WTC11 (cell line): ENCODE measurements around the gene CCL2. TPM values are rescaled to one million over a fixed set of nuclear protein-coding genes. Genes with fewer than 3 reads are reported as not detected.

Experiments used
- ATAC-seq: fragments of 200-7000 bp; cut with Tn5 transposase; 2 replicates; pipeline ENCODE4 v1.10.0; 2021; ENCODE audit warnings: mild to moderate bottlenecking, moderate library complexity
- CTCF ChIA-PET: fragments of 300-600 bp; sonication (Branson Sonifier 250); formaldehyde crosslinking; loops from one replicate; lab custom pipeline; 2021; ENCODE audit warnings: antibody characterized with exemption; lab: Charles Lee
- POLR2A ChIA-PET: fragments of 350-600 bp; sonication (Branson Sonifier 250); formaldehyde crosslinking; loops from one replicate; lab custom pipeline; 2021; ENCODE audit warnings: antibody characterized with exemption; lab: Charles Lee
- DNase-seq: peaks from one replicate; pipeline ENCODE4 v3.0.0; 2021; ENCODE audit warnings: low spot score
- H3K27ac Mint-ChIP-seq: 2 replicates; pipeline ENCODE4 v1.8.0; 2021; ENCODE audit warnings: mixed read lengths
- H3K27me3 Mint-ChIP-seq: 2 replicates; pipeline ENCODE4 v1.8.0; 2021; ENCODE audit warnings: low read depth, mild to moderate bottlenecking, moderate library complexity, mixed read lengths
- H3K36me3 Mint-ChIP-seq: 2 replicates; pipeline ENCODE4 v1.8.0; 2021; ENCODE audit warnings: mixed read lengths
- H3K4me1 Mint-ChIP-seq: 2 replicates; pipeline ENCODE4 v1.8.0; 2022; ENCODE audit warnings: mixed read lengths
- H3K4me3 Mint-ChIP-seq: 2 replicates; pipeline ENCODE4 v1.8.0; 2021; ENCODE audit warnings: mild to moderate bottlenecking, moderate library complexity, mixed read lengths
- H3K9me3 Mint-ChIP-seq: 2 replicates; pipeline ENCODE4 v1.8.0; 2021; ENCODE audit warnings: mixed read lengths
- CBFB ChIP-seq: sonication (generic); formaldehyde crosslinking; IDR thresholded peaks from 2 replicates; pipeline ENCODE4 v1.8.1; 2022; ENCODE audit warnings: mild to moderate bottlenecking, low read depth, missing genetic modification reagents
- CREM ChIP-seq: sonication (generic); formaldehyde crosslinking; IDR thresholded peaks from 2 replicates; pipeline ENCODE4 v1.8.1; 2022; ENCODE audit warnings: mild to moderate bottlenecking, missing genetic modification reagents, moderate library complexity
- GABPB1 ChIP-seq: sonication (generic); formaldehyde crosslinking; IDR thresholded peaks from 2 replicates; pipeline ENCODE4 v1.8.1; 2023; ENCODE audit warnings: mild to moderate bottlenecking, missing genetic modification reagents
- NFATC4 ChIP-seq: fragments of 250-450 bp; sonication (Bioruptor Pico); IDR thresholded peaks from 2 replicates; pipeline ENCODE4 v1.9.0; 2021; ENCODE audit warnings: mild to moderate bottlenecking
- TEAD1 ChIP-seq: sonication (generic); formaldehyde crosslinking; IDR thresholded peaks from 2 replicates; pipeline ENCODE4 v1.8.0; 2022; ENCODE audit warnings: mild to moderate bottlenecking, missing genetic modification reagents
- total RNA-seq: library from RNA; stranded (reverse); gene quantifications from 3 replicates; pipeline ENCODE4 v1.2.3, GENCODE V29; 2021
- TF ChIP-seq, protein P1 (sequence below): fragments of 250-450 bp; sonication (Bioruptor Pico); IDR thresholded peaks from 2 replicates; pipeline ENCODE4 v2.1.2; 2022; ENCODE audit warnings: mild to moderate bottlenecking, moderate library complexity
- TF ChIP-seq, protein P2 (sequence below): sonication (generic); formaldehyde crosslinking; IDR thresholded peaks from 2 replicates; pipeline ENCODE4 v1.8.0; 2022; ENCODE audit warnings: missing genetic modification reagents
- TF ChIP-seq, protein P3 (sequence below): sonication (generic); formaldehyde crosslinking; IDR thresholded peaks from 2 replicates; pipeline ENCODE4 v1.8.1; 2023; ENCODE audit warnings: mild to moderate bottlenecking, moderate library complexity, missing genetic modification reagents
- TF ChIP-seq, protein P4 (sequence below): sonication (generic); formaldehyde crosslinking; IDR thresholded peaks from 2 replicates; pipeline ENCODE4 v1.8.1; 2022; ENCODE audit warnings: mild to moderate bottlenecking, missing genetic modification reagents, moderate library complexity, borderline replicate concordance
- TF ChIP-seq, protein P5 (sequence below): sonication (generic); formaldehyde crosslinking; IDR thresholded peaks from 2 replicates; pipeline ENCODE4 v1.8.1; 2023; ENCODE audit warnings: mild to moderate bottlenecking, missing genetic modification reagents
- TF ChIP-seq, protein P6 (sequence below): fragments of 200-600 bp; IDR thresholded peaks from 2 replicates; pipeline ENCODE4 v1.8.0; 2022; ENCODE audit warnings: antibody characterized with exemption
- TF ChIP-seq, protein P7 (sequence below): sonication (generic); formaldehyde crosslinking; IDR thresholded peaks from 2 replicates; pipeline ENCODE4 v1.8.0; 2023; ENCODE audit warnings: missing genetic modification reagents, mild to moderate bottlenecking, borderline replicate concordance
- TF ChIP-seq, protein P8 (sequence below): sonication (generic); formaldehyde crosslinking; IDR thresholded peaks from 2 replicates; pipeline ENCODE4 v1.8.1; 2023; ENCODE audit warnings: mild to moderate bottlenecking, missing genetic modification reagents, moderate library complexity
- TF ChIP-seq, protein P9 (sequence below): sonication (generic); formaldehyde crosslinking; IDR thresholded peaks from 2 replicates; pipeline ENCODE4 v1.8.1; 2022; ENCODE audit warnings: missing genetic modification reagents, borderline replicate concordance

CCL2 gene
- total RNA-seq, 1 experiment from 2014 or later: 5.3 TPM

DNA sequence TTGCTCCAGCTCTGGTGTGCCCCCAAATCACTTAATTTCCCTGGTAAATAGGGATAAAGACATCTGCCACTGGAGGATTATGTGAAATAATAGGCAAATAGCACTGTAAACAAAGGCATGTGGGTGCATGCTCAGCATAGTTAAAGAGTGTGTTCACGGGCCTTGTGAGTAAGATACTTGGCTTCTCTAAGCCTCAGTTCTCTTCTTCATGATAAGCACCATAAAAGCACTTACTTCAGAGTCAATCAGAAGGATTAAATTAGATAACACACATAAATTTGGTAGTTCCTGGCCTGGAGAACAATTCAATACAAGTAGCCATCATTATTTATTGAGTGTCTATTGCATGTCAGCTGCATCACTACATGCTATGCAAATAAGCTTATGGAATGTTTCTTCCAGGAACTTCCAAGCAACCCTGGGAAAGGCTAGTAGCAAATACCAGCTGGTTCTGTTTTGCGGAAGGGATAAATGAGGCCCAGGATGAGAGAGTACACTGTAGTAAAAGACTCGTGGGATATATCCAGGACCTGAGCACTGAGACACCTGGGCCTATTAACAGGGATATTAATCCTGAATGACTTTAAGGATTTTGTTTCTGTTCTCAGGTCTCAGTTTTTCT, 45.0 kb downstream of the CCL2 start:
- ATAC-seq (no peak), DNase-seq (no peak)
- Mint-ChIP-seq H3K4me1 (peaks cover 13% of the 10 kb centered on the region), H3K27ac (no peak overlapping the region), H3K27me3 (peaks cover 15% of the 10 kb centered on the region), H3K36me3 (no peaks in the 10 kb centered on the region), H3K9me3 (no peaks in the 10 kb centered on the region), H3K4me3 (no peak overlapping the region)
- TF ChIP-seq, protein P1, sequence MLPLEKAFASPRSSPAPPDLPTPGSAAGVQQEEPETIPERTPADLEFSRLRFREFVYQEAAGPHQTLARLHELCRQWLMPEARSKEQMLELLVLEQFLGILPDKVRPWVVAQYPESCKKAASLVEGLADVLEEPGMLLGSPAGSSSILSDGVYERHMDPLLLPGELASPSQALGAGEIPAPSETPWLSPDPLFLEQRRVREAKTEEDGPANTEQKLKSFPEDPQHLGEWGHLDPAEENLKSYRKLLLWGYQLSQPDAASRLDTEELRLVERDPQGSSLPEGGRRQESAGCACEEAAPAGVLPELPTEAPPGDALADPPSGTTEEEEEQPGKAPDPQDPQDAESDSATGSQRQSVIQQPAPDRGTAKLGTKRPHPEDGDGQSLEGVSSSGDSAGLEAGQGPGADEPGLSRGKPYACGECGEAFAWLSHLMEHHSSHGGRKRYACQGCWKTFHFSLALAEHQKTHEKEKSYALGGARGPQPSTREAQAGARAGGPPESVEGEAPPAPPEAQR (CRISPR knock-in tag): no peak
- TF ChIP-seq, protein P2, sequence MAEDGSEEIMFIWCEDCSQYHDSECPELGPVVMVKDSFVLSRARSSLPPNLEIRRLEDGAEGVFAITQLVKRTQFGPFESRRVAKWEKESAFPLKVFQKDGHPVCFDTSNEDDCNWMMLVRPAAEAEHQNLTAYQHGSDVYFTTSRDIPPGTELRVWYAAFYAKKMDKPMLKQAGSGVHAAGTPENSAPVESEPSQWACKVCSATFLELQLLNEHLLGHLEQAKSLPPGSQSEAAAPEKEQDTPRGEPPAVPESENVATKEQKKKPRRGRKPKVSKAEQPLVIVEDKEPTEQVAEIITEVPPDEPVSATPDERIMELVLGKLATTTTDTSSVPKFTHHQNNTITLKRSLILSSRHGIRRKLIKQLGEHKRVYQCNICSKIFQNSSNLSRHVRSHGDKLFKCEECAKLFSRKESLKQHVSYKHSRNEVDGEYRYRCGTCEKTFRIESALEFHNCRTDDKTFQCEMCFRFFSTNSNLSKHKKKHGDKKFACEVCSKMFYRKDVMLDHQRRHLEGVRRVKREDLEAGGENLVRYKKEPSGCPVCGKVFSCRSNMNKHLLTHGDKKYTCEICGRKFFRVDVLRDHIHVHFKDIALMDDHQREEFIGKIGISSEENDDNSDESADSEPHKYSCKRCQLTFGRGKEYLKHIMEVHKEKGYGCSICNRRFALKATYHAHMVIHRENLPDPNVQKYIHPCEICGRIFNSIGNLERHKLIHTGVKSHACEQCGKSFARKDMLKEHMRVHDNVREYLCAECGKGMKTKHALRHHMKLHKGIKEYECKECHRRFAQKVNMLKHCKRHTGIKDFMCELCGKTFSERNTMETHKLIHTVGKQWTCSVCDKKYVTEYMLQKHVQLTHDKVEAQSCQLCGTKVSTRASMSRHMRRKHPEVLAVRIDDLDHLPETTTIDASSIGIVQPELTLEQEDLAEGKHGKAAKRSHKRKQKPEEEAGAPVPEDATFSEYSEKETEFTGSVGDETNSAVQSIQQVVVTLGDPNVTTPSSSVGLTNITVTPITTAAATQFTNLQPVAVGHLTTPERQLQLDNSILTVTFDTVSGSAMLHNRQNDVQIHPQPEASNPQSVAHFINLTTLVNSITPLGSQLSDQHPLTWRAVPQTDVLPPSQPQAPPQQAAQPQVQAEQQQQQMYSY (CRISPR knock-in tag): no peak
- TF ChIP-seq GABPB1 (no peak), NFATC4 (no peak), TEAD1 (CRISPR knock-in tag) (no peak), CREM (no peak), CBFB (CRISPR knock-in tag) (no peak)
- TF ChIP-seq, protein P3, sequence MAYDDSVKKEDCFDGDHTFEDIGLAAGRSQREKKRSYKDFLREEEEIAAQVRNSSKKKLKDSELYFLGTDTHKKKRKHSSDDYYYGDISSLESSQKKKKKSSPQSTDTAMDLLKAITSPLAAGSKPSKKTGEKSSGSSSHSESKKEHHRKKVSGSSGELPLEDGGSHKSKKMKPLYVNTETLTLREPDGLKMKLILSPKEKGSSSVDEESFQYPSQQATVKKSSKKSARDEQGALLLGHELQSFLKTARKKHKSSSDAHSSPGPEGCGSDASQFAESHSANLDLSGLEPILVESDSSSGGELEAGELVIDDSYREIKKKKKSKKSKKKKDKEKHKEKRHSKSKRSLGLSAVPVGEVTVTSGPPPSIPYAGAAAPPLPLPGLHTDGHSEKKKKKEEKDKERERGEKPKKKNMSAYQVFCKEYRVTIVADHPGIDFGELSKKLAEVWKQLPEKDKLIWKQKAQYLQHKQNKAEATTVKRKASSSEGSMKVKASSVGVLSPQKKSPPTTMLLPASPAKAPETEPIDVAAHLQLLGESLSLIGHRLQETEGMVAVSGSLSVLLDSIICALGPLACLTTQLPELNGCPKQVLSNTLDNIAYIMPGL (CRISPR knock-in tag): no peak
- TF ChIP-seq, protein P4, sequence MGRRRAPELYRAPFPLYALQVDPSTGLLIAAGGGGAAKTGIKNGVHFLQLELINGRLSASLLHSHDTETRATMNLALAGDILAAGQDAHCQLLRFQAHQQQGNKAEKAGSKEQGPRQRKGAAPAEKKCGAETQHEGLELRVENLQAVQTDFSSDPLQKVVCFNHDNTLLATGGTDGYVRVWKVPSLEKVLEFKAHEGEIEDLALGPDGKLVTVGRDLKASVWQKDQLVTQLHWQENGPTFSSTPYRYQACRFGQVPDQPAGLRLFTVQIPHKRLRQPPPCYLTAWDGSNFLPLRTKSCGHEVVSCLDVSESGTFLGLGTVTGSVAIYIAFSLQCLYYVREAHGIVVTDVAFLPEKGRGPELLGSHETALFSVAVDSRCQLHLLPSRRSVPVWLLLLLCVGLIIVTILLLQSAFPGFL (CRISPR knock-in tag): no peak
- TF ChIP-seq, protein P5, sequence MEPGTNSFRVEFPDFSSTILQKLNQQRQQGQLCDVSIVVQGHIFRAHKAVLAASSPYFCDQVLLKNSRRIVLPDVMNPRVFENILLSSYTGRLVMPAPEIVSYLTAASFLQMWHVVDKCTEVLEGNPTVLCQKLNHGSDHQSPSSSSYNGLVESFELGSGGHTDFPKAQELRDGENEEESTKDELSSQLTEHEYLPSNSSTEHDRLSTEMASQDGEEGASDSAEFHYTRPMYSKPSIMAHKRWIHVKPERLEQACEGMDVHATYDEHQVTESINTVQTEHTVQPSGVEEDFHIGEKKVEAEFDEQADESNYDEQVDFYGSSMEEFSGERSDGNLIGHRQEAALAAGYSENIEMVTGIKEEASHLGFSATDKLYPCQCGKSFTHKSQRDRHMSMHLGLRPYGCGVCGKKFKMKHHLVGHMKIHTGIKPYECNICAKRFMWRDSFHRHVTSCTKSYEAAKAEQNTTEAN: no peak
- TF ChIP-seq, protein P6, sequence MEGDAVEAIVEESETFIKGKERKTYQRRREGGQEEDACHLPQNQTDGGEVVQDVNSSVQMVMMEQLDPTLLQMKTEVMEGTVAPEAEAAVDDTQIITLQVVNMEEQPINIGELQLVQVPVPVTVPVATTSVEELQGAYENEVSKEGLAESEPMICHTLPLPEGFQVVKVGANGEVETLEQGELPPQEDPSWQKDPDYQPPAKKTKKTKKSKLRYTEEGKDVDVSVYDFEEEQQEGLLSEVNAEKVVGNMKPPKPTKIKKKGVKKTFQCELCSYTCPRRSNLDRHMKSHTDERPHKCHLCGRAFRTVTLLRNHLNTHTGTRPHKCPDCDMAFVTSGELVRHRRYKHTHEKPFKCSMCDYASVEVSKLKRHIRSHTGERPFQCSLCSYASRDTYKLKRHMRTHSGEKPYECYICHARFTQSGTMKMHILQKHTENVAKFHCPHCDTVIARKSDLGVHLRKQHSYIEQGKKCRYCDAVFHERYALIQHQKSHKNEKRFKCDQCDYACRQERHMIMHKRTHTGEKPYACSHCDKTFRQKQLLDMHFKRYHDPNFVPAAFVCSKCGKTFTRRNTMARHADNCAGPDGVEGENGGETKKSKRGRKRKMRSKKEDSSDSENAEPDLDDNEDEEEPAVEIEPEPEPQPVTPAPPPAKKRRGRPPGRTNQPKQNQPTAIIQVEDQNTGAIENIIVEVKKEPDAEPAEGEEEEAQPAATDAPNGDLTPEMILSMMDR: no peak
- TF ChIP-seq, protein P7, sequence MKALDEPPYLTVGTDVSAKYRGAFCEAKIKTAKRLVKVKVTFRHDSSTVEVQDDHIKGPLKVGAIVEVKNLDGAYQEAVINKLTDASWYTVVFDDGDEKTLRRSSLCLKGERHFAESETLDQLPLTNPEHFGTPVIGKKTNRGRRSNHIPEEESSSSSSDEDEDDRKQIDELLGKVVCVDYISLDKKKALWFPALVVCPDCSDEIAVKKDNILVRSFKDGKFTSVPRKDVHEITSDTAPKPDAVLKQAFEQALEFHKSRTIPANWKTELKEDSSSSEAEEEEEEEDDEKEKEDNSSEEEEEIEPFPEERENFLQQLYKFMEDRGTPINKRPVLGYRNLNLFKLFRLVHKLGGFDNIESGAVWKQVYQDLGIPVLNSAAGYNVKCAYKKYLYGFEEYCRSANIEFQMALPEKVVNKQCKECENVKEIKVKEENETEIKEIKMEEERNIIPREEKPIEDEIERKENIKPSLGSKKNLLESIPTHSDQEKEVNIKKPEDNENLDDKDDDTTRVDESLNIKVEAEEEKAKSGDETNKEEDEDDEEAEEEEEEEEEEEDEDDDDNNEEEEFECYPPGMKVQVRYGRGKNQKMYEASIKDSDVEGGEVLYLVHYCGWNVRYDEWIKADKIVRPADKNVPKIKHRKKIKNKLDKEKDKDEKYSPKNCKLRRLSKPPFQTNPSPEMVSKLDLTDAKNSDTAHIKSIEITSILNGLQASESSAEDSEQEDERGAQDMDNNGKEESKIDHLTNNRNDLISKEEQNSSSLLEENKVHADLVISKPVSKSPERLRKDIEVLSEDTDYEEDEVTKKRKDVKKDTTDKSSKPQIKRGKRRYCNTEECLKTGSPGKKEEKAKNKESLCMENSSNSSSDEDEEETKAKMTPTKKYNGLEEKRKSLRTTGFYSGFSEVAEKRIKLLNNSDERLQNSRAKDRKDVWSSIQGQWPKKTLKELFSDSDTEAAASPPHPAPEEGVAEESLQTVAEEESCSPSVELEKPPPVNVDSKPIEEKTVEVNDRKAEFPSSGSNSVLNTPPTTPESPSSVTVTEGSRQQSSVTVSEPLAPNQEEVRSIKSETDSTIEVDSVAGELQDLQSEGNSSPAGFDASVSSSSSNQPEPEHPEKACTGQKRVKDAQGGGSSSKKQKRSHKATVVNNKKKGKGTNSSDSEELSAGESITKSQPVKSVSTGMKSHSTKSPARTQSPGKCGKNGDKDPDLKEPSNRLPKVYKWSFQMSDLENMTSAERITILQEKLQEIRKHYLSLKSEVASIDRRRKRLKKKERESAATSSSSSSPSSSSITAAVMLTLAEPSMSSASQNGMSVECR: no peak
- TF ChIP-seq, protein P8, sequence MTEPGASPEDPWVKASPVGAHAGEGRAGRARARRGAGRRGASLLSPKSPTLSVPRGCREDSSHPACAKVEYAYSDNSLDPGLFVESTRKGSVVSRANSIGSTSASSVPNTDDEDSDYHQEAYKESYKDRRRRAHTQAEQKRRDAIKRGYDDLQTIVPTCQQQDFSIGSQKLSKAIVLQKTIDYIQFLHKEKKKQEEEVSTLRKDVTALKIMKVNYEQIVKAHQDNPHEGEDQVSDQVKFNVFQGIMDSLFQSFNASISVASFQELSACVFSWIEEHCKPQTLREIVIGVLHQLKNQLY (CRISPR knock-in tag): no peak
- TF ChIP-seq, protein P9, sequence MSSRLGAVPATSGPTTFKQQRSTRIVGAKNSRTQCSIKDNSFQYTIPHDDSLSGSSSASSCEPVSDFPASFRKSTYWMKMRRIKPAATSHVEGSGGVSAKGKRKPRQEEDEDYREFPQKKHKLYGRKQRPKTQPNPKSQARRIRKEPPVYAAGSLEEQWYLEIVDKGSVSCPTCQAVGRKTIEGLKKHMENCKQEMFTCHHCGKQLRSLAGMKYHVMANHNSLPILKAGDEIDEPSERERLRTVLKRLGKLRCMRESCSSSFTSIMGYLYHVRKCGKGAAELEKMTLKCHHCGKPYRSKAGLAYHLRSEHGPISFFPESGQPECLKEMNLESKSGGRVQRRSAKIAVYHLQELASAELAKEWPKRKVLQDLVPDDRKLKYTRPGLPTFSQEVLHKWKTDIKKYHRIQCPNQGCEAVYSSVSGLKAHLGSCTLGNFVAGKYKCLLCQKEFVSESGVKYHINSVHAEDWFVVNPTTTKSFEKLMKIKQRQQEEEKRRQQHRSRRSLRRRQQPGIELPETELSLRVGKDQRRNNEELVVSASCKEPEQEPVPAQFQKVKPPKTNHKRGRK (CRISPR knock-in tag): no peak
- ChIA-PET POLR2A (no interaction called here), CTCF (interaction anchor here (2.2 to 12.7 kb wide), 2 partner anchors 61 to 100 kb away, joined by 8 to 166 read pairs; partner anchors contain the start of gene CCL1)
